Activated CD4-positive, alpha-beta memory T cell treated with anti-CD3 and anti-CD28 coated beads for 36 hours (primary cell): Measurements from ENCODE around the gene SPRY1. TPM values are rescaled to one million over a fixed set of nuclear protein-coding genes. Genes with fewer than 3 reads are reported as not detected.

Experiments
- CTCF ChIA-PET: fragments of 350-600 bp; sonication (Branson Sonifier 250); formaldehyde crosslinking; loops from one replicate; lab custom pipeline; 2021; ENCODE audit warnings: antibody characterized with exemption, inconsistent platforms; lab: Charles Lee
- POLR2A ChIA-PET: fragments of 350-600 bp; sonication (Branson Sonifier 250); formaldehyde crosslinking; loops from one replicate; lab custom pipeline; 2021; ENCODE audit warnings: antibody characterized with exemption; lab: Charles Lee
- DNase-seq: peaks from one replicate; pipeline ENCODE4 v3.0.0-alpha.2; 2020
- H3K27ac Mint-ChIP-seq: one replicate; pipeline ENCODE4 v1.8.0; 2021; ENCODE audit warnings: mixed read lengths
- H3K27me3 Mint-ChIP-seq: one replicate; pipeline ENCODE4 v1.8.0; 2021; ENCODE audit warnings: mixed read lengths
- H3K36me3 Mint-ChIP-seq: one replicate; pipeline ENCODE4 v1.8.0; 2021; ENCODE audit warnings: mixed read lengths
- H3K4me1 Mint-ChIP-seq: one replicate; pipeline ENCODE4 v1.8.0; 2021; ENCODE audit warnings: low read depth, mixed read lengths
- H3K4me3 Mint-ChIP-seq: one replicate; pipeline ENCODE4 v1.8.0; 2021; ENCODE audit warnings: mild to moderate bottlenecking, mixed read lengths
- H3K9me3 Mint-ChIP-seq: one replicate; pipeline ENCODE4 v1.8.0; 2021; ENCODE audit warnings: mixed read lengths
- intact Hi-C: fragments of 100-400 bp; cut with micrococcal nuclease; formaldehyde crosslinking; loops from one replicate; pipeline ENCODE4 v1.15.1; 2023
- total RNA-seq, 2 experiments: library from RNA; stranded (reverse); gene quantifications; one replicate each; pipeline ENCODE4 v1.2.3, GENCODE V29; 2021

Gene SPRY1
- total RNA-seq, 2 experiments from 2014 or later: 11.1 to 14.0 TPM

DNA sequence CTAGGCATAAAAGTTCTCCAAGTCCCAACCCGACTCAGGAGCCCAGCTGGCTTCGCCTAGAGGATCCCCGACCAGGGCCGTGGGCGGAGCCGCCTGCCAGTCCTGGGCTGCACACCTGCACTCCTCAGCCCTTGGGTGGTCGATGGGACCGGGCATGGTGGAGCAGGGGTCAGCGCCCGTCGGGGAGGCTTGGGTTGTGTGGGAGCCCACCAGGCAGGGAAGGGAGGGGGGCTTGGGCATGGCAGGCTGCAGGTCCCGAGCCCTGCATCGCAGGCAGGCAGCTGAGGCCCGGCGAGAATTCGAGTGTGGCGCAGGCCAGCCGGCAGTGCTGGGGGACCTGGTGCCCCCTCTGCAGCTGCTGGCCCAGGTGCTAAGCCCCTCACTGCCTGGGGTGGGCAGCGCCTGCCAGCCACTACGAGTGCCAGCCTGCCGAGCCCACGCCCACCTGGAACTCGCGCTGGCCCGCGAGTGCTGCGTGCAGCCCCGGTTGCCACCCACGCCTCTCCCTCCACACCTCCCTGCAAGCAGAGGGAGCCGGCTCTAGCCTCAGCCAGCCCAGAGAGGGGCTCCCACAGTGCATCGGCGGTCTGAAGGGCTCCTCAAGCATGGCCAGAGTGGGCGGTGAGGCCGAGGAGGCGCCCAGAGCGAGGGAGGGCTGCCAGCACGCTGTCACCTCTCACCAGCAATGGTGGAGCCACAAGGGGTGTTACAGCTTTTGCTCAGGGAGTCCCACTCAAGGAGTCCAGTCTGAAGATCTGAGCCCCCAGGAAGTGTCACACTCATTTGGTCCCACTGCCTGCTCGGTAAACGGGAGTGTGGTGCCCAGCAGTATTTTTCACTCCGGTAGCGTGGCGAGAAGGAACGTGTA is 38.9 kb downstream of the SPRY1 start:
- no peak overlapping the region for H3K4me3 Mint-ChIP-seq
- intact Hi-C loops: no loop called here
- H3K27ac Mint-ChIP-seq: no peak overlapping the region
- H3K27me3 Mint-ChIP-seq: peaks cover 2% of the 10 kb centered on the region
- CTCF ChIA-PET: no interaction called here
- no peaks in the 10 kb centered on the region for H3K4me1 Mint-ChIP-seq
- no peaks in the 10 kb centered on the region for H3K36me3 Mint-ChIP-seq
- POLR2A ChIA-PET: no interaction called here
- H3K9me3 Mint-ChIP-seq: peaks cover 2% of the 10 kb centered on the region
- DNase-seq: no peak

DNA sequence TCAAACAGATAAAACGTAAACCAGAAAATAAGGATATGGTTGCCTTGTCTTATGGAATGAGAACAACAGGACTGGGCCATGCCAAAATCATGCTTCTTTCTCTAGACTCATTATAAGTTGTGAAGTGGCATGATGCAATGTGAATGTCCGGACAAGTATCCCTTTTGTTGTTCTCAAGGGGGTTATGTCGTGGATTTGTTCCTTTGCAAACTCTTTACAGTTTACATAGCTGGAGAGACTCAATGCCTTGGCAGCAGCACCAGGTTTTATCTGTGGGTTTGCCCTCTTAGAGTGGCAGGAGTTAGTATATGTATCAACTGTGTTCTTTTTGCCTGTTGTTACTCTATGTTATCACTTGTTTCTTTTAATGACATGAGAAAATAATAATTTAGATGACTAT is 41.4 kb downstream of the SPRY1 start:
- peaks cover under 1% of the 10 kb centered on the region for H3K4me1 Mint-ChIP-seq
- peaks cover 2% of the 10 kb centered on the region for H3K27me3 Mint-ChIP-seq
- no peak overlapping the region for H3K4me3 Mint-ChIP-seq
- H3K27ac Mint-ChIP-seq: no peak overlapping the region
- peaks cover 2% of the 10 kb centered on the region for H3K9me3 Mint-ChIP-seq
- intact Hi-C loops: no loop called here
- CTCF ChIA-PET: interaction anchor here (0.6 kb wide), 1 partner anchor 332 kb away, joined by 4 read pairs; no protein-coding TSS in a partner anchor
- DNase-seq: no peak
- no peaks in the 10 kb centered on the region for H3K36me3 Mint-ChIP-seq
- POLR2A ChIA-PET: no interaction called here

DNA sequence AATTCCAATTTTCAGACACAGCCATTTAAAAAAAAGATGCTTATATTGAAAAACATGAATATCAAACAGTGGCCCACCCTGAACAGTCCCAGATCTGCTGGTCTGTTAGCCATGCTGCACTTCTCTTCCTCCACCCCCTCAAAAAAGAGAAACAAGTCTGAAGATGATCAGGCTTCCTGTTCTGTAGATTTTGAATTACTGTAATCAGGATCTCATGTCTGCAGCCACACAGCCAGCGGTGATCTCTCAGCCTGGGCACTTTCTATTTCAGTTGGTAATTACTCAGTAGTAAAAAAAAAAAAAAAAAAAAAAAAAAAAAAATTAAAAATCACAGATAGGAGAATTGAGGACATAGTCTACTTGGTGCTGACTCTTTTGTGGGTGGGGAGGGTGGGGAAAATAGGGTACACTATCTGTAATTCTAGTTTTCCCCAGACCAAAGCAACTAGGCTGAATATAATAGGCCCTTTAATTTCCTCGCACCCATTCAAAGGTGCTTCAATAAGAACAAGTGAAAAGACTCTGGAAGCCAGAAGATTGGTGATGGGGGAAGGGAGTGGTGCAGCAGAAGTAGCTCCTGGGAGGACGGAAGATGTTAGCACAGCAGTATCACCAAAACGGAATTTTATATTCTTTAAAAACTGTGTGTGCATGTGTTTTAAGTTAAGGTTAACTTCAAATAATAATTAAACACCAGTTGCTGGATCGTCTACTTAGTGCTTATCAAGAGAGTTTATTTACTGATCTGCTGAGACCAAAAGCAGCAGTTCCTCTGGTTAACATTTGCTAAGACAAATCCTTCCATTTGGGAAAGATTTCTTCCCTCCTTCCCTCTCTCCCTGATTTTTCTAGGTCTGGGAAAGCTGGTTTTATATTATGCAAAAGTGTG is 47.0 kb downstream of the SPRY1 start:
- DNase-seq: peak; percentile 61
- H3K4me3 Mint-ChIP-seq: no peak overlapping the region
- H3K27ac Mint-ChIP-seq: peak overlapping the region; percentile 47
- intact Hi-C loops: loop anchor here (1.0 to 5.0 kb wide), 3 partner anchors 21 to 44 kb away; no protein-coding TSS in a partner anchor
- ChIA-PET CTCF (no interaction called here), POLR2A (no interaction called here)
- peaks cover 14% of the 10 kb centered on the region for H3K4me1 Mint-ChIP-seq
- peaks cover 6% of the 10 kb centered on the region for H3K27me3 Mint-ChIP-seq
- H3K9me3 Mint-ChIP-seq: no peaks in the 10 kb centered on the region
- no peaks in the 10 kb centered on the region for H3K36me3 Mint-ChIP-seq

DNA sequence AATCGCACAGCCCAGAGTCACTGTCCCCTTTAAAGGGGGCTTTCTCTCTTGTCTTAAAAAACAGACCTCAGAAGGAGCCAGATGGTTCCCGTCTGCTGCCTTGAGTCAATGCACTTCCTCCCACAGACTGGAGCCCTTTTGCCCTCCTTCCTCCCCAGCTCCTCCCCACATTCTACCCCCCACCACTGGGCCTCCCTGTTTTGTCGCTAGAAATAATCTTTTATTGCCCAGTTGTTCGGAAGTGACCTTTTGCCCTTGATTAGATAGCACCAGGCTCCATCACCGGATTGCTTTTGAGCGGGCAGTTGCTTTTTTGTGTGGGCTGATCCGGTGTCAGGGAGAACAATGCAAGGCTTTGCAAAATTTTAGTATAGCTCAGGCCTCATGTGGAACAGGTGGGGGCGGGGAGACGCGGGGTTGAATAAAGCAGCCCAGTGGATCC is 47.7 kb downstream of the SPRY1 start:
- ChIA-PET POLR2A (no interaction called here), CTCF (no interaction called here)
- H3K4me3 Mint-ChIP-seq: no peak overlapping the region
- DNase-seq: peak; percentile 37
- intact Hi-C loops: loop anchor here (5.0 kb wide), 1 partner anchor 33 kb away; no protein-coding TSS in a partner anchor
- peaks cover 14% of the 10 kb centered on the region for H3K4me1 Mint-ChIP-seq
- no peaks in the 10 kb centered on the region for H3K36me3 Mint-ChIP-seq
- H3K9me3 Mint-ChIP-seq: no peaks in the 10 kb centered on the region
- peaks cover 6% of the 10 kb centered on the region for H3K27me3 Mint-ChIP-seq
- H3K27ac Mint-ChIP-seq: peak overlapping the region; percentile 47

DNA sequence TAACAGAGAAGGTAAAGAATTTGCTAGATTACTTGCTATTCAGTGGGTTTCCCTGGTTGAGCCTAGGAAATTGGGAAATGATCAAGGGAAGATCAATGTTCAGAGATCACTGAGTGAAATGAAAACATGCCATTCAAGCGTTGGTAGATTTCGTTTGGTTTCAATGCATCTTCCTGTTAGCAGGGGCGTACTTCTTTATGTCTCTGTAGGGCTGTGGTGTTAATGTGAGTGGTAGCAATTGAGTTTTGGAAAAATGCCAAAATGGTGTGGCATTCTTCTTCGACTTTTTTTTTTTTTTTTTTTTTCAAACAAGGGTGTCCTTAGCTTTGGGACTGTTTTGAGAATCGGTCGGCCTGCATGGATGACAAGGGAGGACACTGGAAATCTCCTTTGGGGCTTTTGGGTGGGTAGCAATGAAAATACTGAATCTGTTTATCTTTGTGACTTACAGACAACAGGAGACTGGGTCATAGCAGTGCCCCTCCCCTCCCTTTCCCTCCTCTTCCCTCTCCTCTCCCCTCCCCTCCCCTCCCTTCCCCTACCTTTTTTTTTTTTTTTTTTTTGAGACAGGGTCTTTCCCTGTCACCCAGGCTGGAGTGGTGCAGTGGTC is 50.4 kb downstream of the SPRY1 start:
- CTCF ChIA-PET: no interaction called here
- intact Hi-C loops: no loop called here
- H3K4me3 Mint-ChIP-seq: no peak overlapping the region

DNA sequence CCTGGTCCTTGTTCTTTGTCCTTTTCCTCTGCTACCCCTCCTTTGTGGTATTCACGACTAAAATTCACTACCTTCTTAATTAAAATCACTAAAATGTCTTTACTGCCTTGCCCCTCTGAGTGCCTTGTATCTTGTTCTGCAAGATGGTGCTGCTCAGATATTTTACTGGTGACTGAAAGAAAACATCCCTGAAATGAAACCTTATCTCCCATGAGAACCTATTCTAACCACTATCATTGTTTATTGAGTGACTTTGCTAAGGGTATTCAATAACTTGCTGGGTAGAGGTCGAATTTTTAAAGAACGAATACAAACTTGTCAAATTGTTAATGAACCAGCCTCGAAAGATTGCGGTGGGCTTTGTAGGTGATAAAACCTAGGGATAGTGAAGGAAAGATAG is 52.8 kb downstream of the SPRY1 start:
- intact Hi-C loops: no loop called here
- ChIA-PET POLR2A (no interaction called here), CTCF (no interaction called here)
- Mint-ChIP-seq H3K4me3 (no peak overlapping the region), H3K9me3 (no peaks in the 10 kb centered on the region), H3K36me3 (no peaks in the 10 kb centered on the region), H3K27ac (no peak overlapping the region), H3K4me1 (peaks cover 6% of the 10 kb centered on the region), H3K27me3 (peaks cover under 1% of the 10 kb centered on the region)
- no peak for DNase-seq

More for the DNA sequence above, 50.4 kb downstream of the SPRY1 start:
- DNase-seq: no peak
- POLR2A ChIA-PET: no interaction called here
- Mint-ChIP-seq H3K36me3 (no peaks in the 10 kb centered on the region), H3K27me3 (peaks cover 6% of the 10 kb centered on the region), H3K9me3 (no peaks in the 10 kb centered on the region), H3K27ac (no peak overlapping the region), H3K4me1 (peaks cover 18% of the 10 kb centered on the region)

DNA sequence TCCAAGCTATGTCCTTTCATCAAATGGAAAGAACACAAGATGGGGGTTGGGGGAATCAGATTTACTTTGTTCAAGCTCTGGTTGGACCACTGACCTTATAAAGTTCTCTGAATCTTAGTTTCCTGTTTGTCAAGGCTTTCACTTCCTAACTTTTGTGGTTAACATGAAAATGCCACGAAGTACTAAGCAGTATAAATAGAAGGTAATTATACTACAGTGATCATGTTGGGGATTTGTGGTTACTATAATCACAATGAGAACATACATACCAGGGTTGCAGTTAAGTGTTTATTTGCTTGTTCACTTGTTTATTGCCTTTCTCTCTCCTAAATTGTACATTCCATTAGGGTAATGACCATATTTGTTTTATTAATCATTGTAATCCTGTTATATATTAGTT is 53.2 kb downstream of the SPRY1 start:
- Mint-ChIP-seq H3K4me3 (no peak overlapping the region), H3K27me3 (no peaks in the 10 kb centered on the region), H3K27ac (no peak overlapping the region), H3K36me3 (no peaks in the 10 kb centered on the region), H3K4me1 (peaks cover 4% of the 10 kb centered on the region), H3K9me3 (no peaks in the 10 kb centered on the region)
- ChIA-PET POLR2A (no interaction called here), CTCF (no interaction called here)
- DNase-seq: no peak
- intact Hi-C loops: no loop called here

DNA sequence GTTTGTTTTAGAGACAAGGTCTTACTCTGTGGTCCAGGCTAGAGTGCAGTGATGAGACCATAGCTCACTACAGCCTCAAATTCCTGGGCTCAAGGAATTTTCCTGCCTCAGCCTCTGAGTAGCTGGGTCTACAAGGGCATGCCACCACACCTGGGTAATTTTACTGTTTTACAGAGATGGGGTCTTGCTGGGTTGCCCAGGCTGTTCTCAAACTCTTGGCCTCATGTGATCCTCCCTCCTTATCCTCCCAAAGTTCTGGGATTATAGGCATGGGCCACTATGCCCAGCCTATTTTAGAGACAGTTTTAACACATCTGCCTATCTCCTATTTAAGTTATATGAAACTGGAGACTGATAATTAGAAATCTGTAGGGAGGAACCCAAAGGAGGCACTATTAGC is 53.8 kb downstream of the SPRY1 start:
- ChIA-PET CTCF (no interaction called here), POLR2A (no interaction called here)
- Mint-ChIP-seq H3K4me3 (no peak overlapping the region), H3K9me3 (no peaks in the 10 kb centered on the region), H3K4me1 (peaks cover 4% of the 10 kb centered on the region), H3K27ac (no peak overlapping the region), H3K27me3 (no peaks in the 10 kb centered on the region), H3K36me3 (no peaks in the 10 kb centered on the region)
- intact Hi-C loops: no loop called here
- no peak for DNase-seq

DNA sequence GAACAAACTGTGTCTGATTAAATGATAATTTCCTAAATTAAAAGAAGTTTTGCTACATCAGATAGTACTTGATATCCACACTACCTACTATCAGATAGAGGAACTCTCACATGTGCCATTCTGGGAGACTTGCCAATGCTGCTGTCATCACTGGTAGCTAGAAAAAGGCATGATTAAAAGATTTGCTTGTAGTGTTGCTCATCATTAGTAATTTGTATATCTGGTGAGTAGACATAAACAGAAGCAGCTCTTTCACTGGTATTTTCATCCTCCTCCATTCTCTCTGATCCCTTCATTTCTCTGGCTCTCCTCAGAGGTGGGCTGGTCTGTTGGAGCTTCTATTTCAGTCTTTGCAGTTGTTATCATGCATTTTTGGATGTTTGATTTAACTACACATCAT is 56.0 kb downstream of the SPRY1 start:
- CTCF ChIA-PET: no interaction called here

DNA sequence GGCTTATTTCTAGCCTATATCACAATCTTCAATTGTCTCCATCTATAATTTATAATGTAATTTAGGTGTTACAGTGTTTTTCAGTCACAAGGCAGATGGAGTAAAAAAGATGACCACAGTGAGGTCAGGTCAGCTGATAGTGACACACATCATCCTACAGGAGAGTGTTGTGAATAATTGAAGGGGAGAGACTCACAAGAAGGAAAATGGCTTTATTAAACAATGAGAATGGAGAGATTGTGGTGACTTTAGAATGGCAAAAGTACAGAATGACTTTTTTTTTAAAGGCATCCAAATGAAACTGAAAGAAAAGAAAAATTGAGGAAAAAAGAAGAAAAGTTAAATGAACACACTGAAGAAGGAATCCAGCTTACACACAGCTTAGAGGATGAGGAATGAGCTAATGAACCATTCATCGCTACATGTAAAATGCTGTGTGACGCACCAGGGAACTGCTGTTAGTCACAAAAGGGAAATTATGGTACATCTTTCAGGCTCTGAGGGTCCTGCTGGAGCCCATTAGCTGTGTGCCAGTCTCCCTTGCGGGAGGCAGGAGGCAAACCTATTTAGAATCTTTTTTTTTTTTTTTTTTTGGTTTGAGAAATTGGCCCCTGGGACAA is 56.6 kb downstream of the SPRY1 start:
- no peak overlapping the region for H3K27ac Mint-ChIP-seq
- intact Hi-C loops: no loop called here
- CTCF ChIA-PET: no interaction called here
- DNase-seq: no peak
- POLR2A ChIA-PET: no interaction called here
- no peaks in the 10 kb centered on the region for H3K9me3 Mint-ChIP-seq
- H3K4me3 Mint-ChIP-seq: no peak overlapping the region
- H3K27me3 Mint-ChIP-seq: no peaks in the 10 kb centered on the region
- H3K36me3 Mint-ChIP-seq: no peaks in the 10 kb centered on the region
- peaks cover 4% of the 10 kb centered on the region for H3K4me1 Mint-ChIP-seq

More for the DNA sequence above, 56.0 kb downstream of the SPRY1 start:
- no peaks in the 10 kb centered on the region for H3K9me3 Mint-ChIP-seq
- peaks cover 4% of the 10 kb centered on the region for H3K4me1 Mint-ChIP-seq
- POLR2A ChIA-PET: no interaction called here
- no peaks in the 10 kb centered on the region for H3K36me3 Mint-ChIP-seq
- no peak overlapping the region for H3K4me3 Mint-ChIP-seq
- no peak for DNase-seq
- no peaks in the 10 kb centered on the region for H3K27me3 Mint-ChIP-seq
- intact Hi-C loops: no loop called here
- no peak overlapping the region for H3K27ac Mint-ChIP-seq
